Measurements from ENCODE around the gene MGRN1.

GRCh38 chr16:4681471-4682083, 57.0 kb downstream of the MGRN1 start:
- TF ChIP-seq CTCF (IDR thresholded peaks at IDR 0.05; ENCODE audit: extremely low read depth in 1 of 2, insufficient read depth in 1 of 2, low read depth in 1 of 2, low read length in 2 of 2), result no peak
- no peak for TF ChIP-seq POLR2A (IDR thresholded peaks at IDR 0.05; ENCODE audit: low read depth, low read length)

Measured in endothelial cell of umbilical vein (primary cell).